MM.1S (cell line): Measurements from ENCODE around the gene MIPEP.
"Not testable (repeated sequence)": the region's sequence is repeated elsewhere in the genome, so short reads cannot be mapped to it uniquely, and the experiment has no call there.

ENCODE experiments used
- DNase-seq: peaks from one replicate; pipeline ENCODE4 v3.0.0-alpha.2; 2015
- H2AFZ ChIP-seq: fragments of 300-600 bp; sonication (generic); 2 replicates; pipeline ENCODE4 v1.6.0; 2016; ENCODE audit warnings: antibody characterized with exemption, low read length
- H3F3A ChIP-seq: fragments of 300-600 bp; sonication (generic); 2 replicates; pipeline ENCODE4 v1.6.1; 2016; ENCODE audit warnings: mild to moderate bottlenecking, antibody characterized with exemption, low read length, moderate library complexity, mixed read lengths; ENCODE audit not compliant: insufficient read depth
- H3K27ac ChIP-seq: fragments of 300-600 bp; sonication (generic); 2 replicates; pipeline ENCODE4 v1.5.1; 2016; ENCODE audit warnings: mild to moderate bottlenecking, low read length
- H3K27me3 ChIP-seq: fragments of 300-600 bp; sonication (generic); replicated peaks from 2 replicates; pipeline ENCODE4 v1.6.0; 2016; ENCODE audit warnings: low read length; ENCODE audit not compliant: insufficient read depth
- H3K36me3 ChIP-seq: fragments of 300-600 bp; sonication (generic); replicated peaks from 2 replicates; pipeline ENCODE4 v1.6.1; 2016; ENCODE audit warnings: mild to moderate bottlenecking, low read length, mixed read lengths; ENCODE audit not compliant: insufficient read depth
- H3K4me1 ChIP-seq: fragments of 300-600 bp; sonication (generic); 2 replicates; pipeline ENCODE4 v1.6.1; 2016; ENCODE audit warnings: low read length, mixed read lengths
- H3K4me2 ChIP-seq: fragments of 300-600 bp; sonication (generic); 2 replicates; pipeline ENCODE4 v1.6.0; 2016; ENCODE audit warnings: low read depth, low read length
- H3K4me3 ChIP-seq: fragments of 300-600 bp; sonication (generic); 2 replicates; pipeline ENCODE4 v1.5.1; 2016; ENCODE audit warnings: low read length, mixed read lengths
- H3K79me2 ChIP-seq: fragments of 300-600 bp; sonication (generic); 2 replicates; pipeline ENCODE4 v1.6.1; 2016; ENCODE audit warnings: mixed run types, low read length, mixed read lengths
- H3K9ac ChIP-seq: fragments of 300-600 bp; sonication (generic); 2 replicates; pipeline ENCODE4 v1.6.1; 2016; ENCODE audit warnings: low read length, mixed read lengths
- H3K9me2 ChIP-seq: fragments of 300-600 bp; sonication (generic); replicated peaks from 2 replicates; pipeline ENCODE4 v1.6.1; 2016; ENCODE audit warnings: mild to moderate bottlenecking, low read length, mixed read lengths; ENCODE audit not compliant: insufficient read depth
- H3K9me3 ChIP-seq: fragments of 300-600 bp; sonication (generic); replicated peaks from 2 replicates; pipeline ENCODE4 v1.6.1; 2016; ENCODE audit warnings: mild to moderate bottlenecking, low read length, mixed read lengths; ENCODE audit not compliant: insufficient read depth
- H4K20me1 ChIP-seq: fragments of 300-600 bp; sonication (generic); 2 replicates; pipeline ENCODE4 v1.6.1; 2016; ENCODE audit warnings: mild to moderate bottlenecking, low read length, moderate library complexity, mixed read lengths; ENCODE audit not compliant: insufficient read depth
- CTCF ChIP-seq: fragments of 300-600 bp; sonication (generic); IDR thresholded peaks from 2 replicates; pipeline ENCODE4 v1.5.1; 2016; ENCODE audit warnings: antibody characterized with exemption, low read length, mixed read lengths
- EZH2 ChIP-seq: fragments of 300-600 bp; sonication (generic); optimal IDR thresholded peaks from 2 replicates; pipeline ENCODE3; 2017; ENCODE audit warnings: low read depth, mild to moderate bottlenecking, antibody characterized with exemption, low read length, mixed read lengths
- EZH2phosphoT487 ChIP-seq: fragments of 300-600 bp; sonication (generic); IDR thresholded peaks from 2 replicates; pipeline ENCODE4 v1.6.1; 2018; ENCODE audit warnings: antibody characterized with exemption, low read length

MIPEP gene

GRCh38 chr13:23750383-23751121 lies 138.6 kb downstream of the MIPEP start:
- TF ChIP-seq EZH2 (no peak), CTCF (no peak), EZH2phosphoT487 (no peak)
- no peaks in the 10 kb centered on the region for H3K9me3 ChIP-seq

GRCh38 chr13:23749288-23749873 lies 139.8 kb downstream of the MIPEP start:
- Histone ChIP-seq H3K9ac (no peak overlapping the region), H3K27ac (no peak overlapping the region), H3F3A (no peaks in the 10 kb centered on the region), H2AFZ (no peak overlapping the region), H3K4me3 (no peak overlapping the region), H3K27me3 (no peaks in the 10 kb centered on the region), H3K79me2 (no peaks in the 10 kb centered on the region), H4K20me1 (no peaks in the 10 kb centered on the region), H3K9me3 (no peaks in the 10 kb centered on the region), H3K9me2 (no peaks in the 10 kb centered on the region), H3K4me1 (0 out of 2 replicates have a peak, but pooled peaks cover 8% of the 10 kb centered on the region), H3K4me2 (no peak overlapping the region), H3K36me3 (no peaks in the 10 kb centered on the region)
- no peak for TF ChIP-seq EZH2phosphoT487
- no peak for TF ChIP-seq CTCF
- TF ChIP-seq EZH2: no peak
- no peak for DNase-seq

More at GRCh38 chr13:23750383-23751121, 138.6 kb downstream of the MIPEP start:
- Histone ChIP-seq H4K20me1 (no peaks in the 10 kb centered on the region), H3K27ac (no peak overlapping the region), H2AFZ (no peak overlapping the region), H3K79me2 (no peaks in the 10 kb centered on the region), H3K36me3 (no peaks in the 10 kb centered on the region), H3K27me3 (no peaks in the 10 kb centered on the region), H3K4me3 (no peak overlapping the region), H3F3A (no peaks in the 10 kb centered on the region), H3K4me1 (0 out of 2 replicates have a peak, but pooled peaks cover 8% of the 10 kb centered on the region), H3K4me2 (no peak overlapping the region), H3K9ac (no peak overlapping the region), H3K9me2 (no peaks in the 10 kb centered on the region)
- no peak for DNase-seq

GRCh38 chr13:23748109-23748990 lies 140.8 kb downstream of the MIPEP start:
- H3K4me2 ChIP-seq: no peak overlapping the region
- no peaks in the 10 kb centered on the region for H3K79me2 ChIP-seq
- no peaks in the 10 kb centered on the region for H3F3A ChIP-seq
- DNase-seq: no peak
- no peak overlapping the region for H2AFZ ChIP-seq
- H3K9ac ChIP-seq: no peak overlapping the region
- no peak overlapping the region for H3K4me3 ChIP-seq
- no peaks in the 10 kb centered on the region for H3K27me3 ChIP-seq
- H3K4me1 ChIP-seq: 0 out of 2 replicates have a peak, but pooled peaks cover 6% of the 10 kb centered on the region
- no peaks in the 10 kb centered on the region for H3K36me3 ChIP-seq
- H3K27ac ChIP-seq: no peak overlapping the region
- no peaks in the 10 kb centered on the region for H3K9me3 ChIP-seq
- no peaks in the 10 kb centered on the region for H4K20me1 ChIP-seq
- H3K9me2 ChIP-seq: no peaks in the 10 kb centered on the region
- TF ChIP-seq CTCF (no peak), EZH2phosphoT487 (no peak), EZH2 (no peak)

GRCh38 chr13:23746141-23746540 lies 143.1 kb downstream of the MIPEP start:
- not testable (repeated sequence) for H3K27me3 ChIP-seq, H3K9me2 ChIP-seq, H3K27ac ChIP-seq, H3K79me2 ChIP-seq, H3K9ac ChIP-seq, H3K9me3 ChIP-seq, H3K4me3 ChIP-seq, H2AFZ ChIP-seq, H4K20me1 ChIP-seq, H3K4me1 ChIP-seq, H3K4me2 ChIP-seq, H3K36me3 ChIP-seq, DNase-seq, H3F3A ChIP-seq
